Right lobe of liver (tissue), 6 donors: ENCODE measurements around the gene RIMBP2. TPM values are rescaled to one million over a fixed set of nuclear protein-coding genes. Genes with fewer than 3 reads are reported as not detected.

Experiments
- ATAC-seq, 4 donors: fragments of 200-7000 bp; cut with Tn5 transposase; one replicate each; pipeline ENCODE4 v1.9.1; 2020; ENCODE audit warnings: mild to moderate bottlenecking in 4 of 4, moderate library complexity in 4 of 4
- DNase-seq, 3 donors: peaks; one replicate each; pipeline ENCODE4 v3.0.0-alpha.2; 2020
- H3K27ac ChIP-seq, 3 donors: fragments of 200-600 bp; one replicate each; pipeline ENCODE4 v1.8.0; 2022
- H3K27me3 ChIP-seq, 2 donors: fragments of 200-600 bp; one replicate each; pipeline ENCODE4 v1.8.0; 2022
- H3K36me3 ChIP-seq, 4 donors: fragments of 200-600 bp; sonication (generic) in 1 of 4; one replicate each; pipeline versions ENCODE4 v1.5.1 to v1.8.0; 2017 to 2022; ENCODE audit warnings: control low read depth in 1 of 4
- H3K4me1 ChIP-seq, 4 donors: fragments of 200-600 bp; sonication (generic) in 1 of 4; one replicate each; pipeline versions ENCODE4 v1.5.1 to v1.8.0; 2017 to 2022; ENCODE audit warnings: control low read depth in 1 of 4
- H3K4me3 ChIP-seq, 3 donors: fragments of 200-600 bp; one replicate each; pipeline ENCODE4 v1.8.0; 2022
- H3K9me3 ChIP-seq, 4 donors: fragments of 200-600 bp; sonication (generic) in 1 of 4; one replicate each; pipeline versions ENCODE4 v1.5.1 to v1.8.0; 2017 to 2022; ENCODE audit warnings: control low read depth in 1 of 4
- POLR2A ChIP-seq: fragments of 450-650 bp; IDR thresholded peaks from one replicate; pipeline ENCODE4 v1.6.1; 2017; ENCODE audit warnings: antibody characterized with exemption, mild to moderate bottlenecking
- WGBS: methylation state at CpG from one replicate; pipeline ENCODE4 v1.1.6; 2018; ENCODE audit warnings: low coverage, low lambda C conversion rate; ENCODE audit not compliant: insufficient coverage; ENCODE audit errors: missing lambda C conversion rate; 5-methylcytosine and 5-hydroxymethylcytosine counted together
- intact Hi-C, 2 donors: fragments of 100-400 bp; cut with DNase I; formaldehyde crosslinking; loops; one replicate each; pipeline versions ENCODE4 v1.11.2 to v1.14.1; 2022
- total RNA-seq, 6 experiments: library from RNA; depleted of rRNA in 2 of 6; stranded (reverse); fragments of >200 nt in 2 of 6; fragmentation: NEBNext Ultra II Directional in 3 of 6; extraction: Animal tissue kit (Norgen Biotek cat#: 25700) in 3 of 6; gene quantifications; one replicate each; pipeline versions ENCODE4 v1.1.0 to v1.2.4, GENCODE V29; 2016 to 2023
- TF ChIP-seq, protein P1 (sequence below), 4 donors: fragments of 200-600 bp in 3 of 4; fragments of 450-650 bp in 1 of 4; IDR thresholded peaks; one replicate each; pipeline versions ENCODE4 v1.5.1 to v1.8.0; 2016 to 2022; ENCODE audit warnings: antibody characterized with exemption in 4 of 4, mild to moderate bottlenecking in 2 of 4
- donor health status: DM: no; HTN: yes; CAD: no.
- donor health status: DM: no; HTN: no; CAD: no.
- donor health status: DM: no; HTN: no; CAD: no.
- donor health status: DM: no; HTN: yes; CAD: no.
- donor health status: DM: no; HTN: yes; CAD: no.

RIMBP2 gene
- total RNA-seq, 6 experiments from 2014 or later = 0.04 to 0.19 TPM; not detected in 4

DNA sequence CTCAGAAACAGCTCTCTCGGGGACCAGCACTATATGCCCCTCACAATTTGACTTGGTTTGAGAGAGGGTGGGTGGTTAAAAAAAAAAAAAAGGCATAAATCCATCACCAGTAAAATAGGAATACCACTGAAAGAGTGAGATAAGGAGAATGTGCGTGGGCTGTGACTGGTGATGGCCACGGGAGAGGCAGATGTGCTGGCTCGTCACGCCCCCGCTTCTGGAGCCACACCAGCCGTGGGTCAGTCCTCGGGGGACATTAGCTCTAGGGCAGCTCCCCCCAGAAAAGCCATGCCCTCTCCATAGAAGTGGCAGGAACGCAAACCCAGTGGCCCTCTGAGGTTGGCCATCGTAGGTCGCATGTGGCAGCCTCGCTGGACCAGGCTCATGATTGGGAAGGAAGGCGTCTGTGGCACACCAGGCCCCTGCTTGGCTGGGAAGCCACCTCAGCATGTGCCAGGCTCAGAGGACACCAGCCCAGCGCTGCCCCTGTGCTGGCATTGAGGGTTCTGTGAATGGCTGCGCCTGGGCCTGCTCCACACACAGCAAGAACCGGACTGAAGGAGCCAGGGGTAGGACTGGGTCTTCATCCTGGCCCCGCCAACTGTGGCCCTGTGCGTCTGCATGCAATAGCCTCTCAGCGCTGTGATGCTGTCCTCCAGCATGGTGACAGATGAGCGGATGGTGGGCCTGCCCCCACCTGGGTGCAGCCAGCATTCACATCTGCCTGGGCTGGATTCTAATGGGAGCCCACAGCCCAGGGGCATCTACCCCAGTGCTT is 267.9 kb downstream of the RIMBP2 start:
- DNase-seq = peak in 1 of 3 donors; percentile 41
- Histone ChIP-seq H3K27ac (no peak overlapping the region), H3K4me1 (no peaks in the 10 kb centered on the region), H3K4me3 (no peak overlapping the region), H3K27me3 (no peaks in the 10 kb centered on the region), H3K9me3 (no peaks in the 10 kb centered on the region), H3K36me3 (no peaks in the 10 kb centered on the region)
- WGBS = 67% methylated on average over 6 of the region's 20 CpGs
- ATAC-seq = no peak
- intact Hi-C loops = no loop called here
- no peak for TF ChIP-seq POLR2A
- TF ChIP-seq, protein P1, sequence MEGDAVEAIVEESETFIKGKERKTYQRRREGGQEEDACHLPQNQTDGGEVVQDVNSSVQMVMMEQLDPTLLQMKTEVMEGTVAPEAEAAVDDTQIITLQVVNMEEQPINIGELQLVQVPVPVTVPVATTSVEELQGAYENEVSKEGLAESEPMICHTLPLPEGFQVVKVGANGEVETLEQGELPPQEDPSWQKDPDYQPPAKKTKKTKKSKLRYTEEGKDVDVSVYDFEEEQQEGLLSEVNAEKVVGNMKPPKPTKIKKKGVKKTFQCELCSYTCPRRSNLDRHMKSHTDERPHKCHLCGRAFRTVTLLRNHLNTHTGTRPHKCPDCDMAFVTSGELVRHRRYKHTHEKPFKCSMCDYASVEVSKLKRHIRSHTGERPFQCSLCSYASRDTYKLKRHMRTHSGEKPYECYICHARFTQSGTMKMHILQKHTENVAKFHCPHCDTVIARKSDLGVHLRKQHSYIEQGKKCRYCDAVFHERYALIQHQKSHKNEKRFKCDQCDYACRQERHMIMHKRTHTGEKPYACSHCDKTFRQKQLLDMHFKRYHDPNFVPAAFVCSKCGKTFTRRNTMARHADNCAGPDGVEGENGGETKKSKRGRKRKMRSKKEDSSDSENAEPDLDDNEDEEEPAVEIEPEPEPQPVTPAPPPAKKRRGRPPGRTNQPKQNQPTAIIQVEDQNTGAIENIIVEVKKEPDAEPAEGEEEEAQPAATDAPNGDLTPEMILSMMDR (IDR thresholded peaks at IDR 0.05) = no peak

DNA sequence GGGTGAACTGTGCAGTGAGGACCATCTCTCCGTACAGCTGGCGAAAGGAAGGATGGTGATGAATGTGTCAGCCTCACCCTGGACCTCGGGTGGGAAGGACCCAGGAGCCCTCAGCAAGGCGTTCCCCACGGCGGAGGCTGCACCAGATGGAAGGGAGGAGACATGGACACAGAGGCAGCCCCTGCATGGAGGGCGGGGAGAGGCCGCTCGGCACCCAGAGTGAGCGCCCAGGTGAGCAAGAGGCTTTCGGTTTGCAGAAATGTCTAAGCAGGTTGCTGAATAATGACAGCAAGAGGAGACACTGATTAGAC is 268.5 kb downstream of the RIMBP2 start:
- no peak for TF ChIP-seq POLR2A
- TF ChIP-seq, protein P1 (IDR thresholded peaks at IDR 0.05) = no peak
- no peak overlapping the region for H3K27ac ChIP-seq
- H3K9me3 ChIP-seq = no peaks in the 10 kb centered on the region
- intact Hi-C loops = no loop called here
- ATAC-seq (no peak), DNase-seq (peak in 1 of 3 donors; percentile 39)
- WGBS = 81% methylated on average over 5 of the region's 11 CpGs
- no peaks in the 10 kb centered on the region for H3K4me1 ChIP-seq
- H3K4me3 ChIP-seq = no peak overlapping the region
- H3K27me3 ChIP-seq = no peaks in the 10 kb centered on the region
- no peaks in the 10 kb centered on the region for H3K36me3 ChIP-seq

DNA sequence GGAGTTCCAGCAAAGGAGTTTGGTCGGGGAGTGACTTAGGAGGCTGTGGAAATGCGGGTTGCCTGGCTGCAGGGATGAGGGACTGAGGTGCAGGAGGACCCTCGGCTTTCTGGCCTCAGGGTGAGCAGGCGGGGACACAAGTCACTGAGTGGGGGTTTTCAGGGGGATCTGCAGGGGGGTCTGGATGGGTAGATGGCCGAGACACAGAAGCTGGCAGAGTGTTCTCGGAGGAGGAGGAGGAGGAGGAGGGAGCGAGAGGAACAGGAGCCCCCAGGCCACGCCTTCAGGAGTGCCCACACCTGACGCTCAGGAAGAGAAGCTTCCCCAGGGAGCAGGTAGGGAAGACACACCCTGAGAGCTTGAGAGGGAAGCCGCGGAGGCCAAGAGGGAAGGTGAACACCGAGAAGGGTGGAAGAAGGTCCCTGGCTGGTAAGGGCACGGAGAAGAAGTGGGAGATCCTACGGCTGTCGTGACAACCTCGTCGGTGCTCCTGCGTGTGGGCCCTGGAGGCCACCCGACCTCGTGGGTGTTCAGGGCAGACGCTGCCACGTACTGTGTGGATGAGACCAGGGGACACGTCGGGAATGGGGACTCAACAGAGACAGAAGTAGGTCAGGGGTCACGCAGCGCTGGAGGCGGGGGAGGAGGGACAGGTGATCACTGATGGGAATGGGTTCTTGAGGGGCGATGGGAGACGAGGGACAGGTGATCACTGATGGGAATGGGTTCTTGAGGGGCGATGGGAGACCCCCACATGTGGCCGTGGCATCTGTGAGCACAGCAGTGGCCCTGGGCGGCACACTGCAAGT is 269.0 kb downstream of the RIMBP2 start:
- intact Hi-C loops = no loop called here
- ATAC-seq (no peak), DNase-seq (peak in 1 of 3 donors; percentile 41)
- Histone ChIP-seq H3K36me3 (no peaks in the 10 kb centered on the region), H3K4me3 (no peak overlapping the region), H3K27me3 (no peaks in the 10 kb centered on the region), H3K9me3 (no peaks in the 10 kb centered on the region), H3K4me1 (no peaks in the 10 kb centered on the region), H3K27ac (no peak overlapping the region)
- TF ChIP-seq, protein P1 (IDR thresholded peaks at IDR 0.05) = no peak
- TF ChIP-seq POLR2A = no peak
- WGBS = 66% methylated on average over 22 of the region's 32 CpGs

DNA sequence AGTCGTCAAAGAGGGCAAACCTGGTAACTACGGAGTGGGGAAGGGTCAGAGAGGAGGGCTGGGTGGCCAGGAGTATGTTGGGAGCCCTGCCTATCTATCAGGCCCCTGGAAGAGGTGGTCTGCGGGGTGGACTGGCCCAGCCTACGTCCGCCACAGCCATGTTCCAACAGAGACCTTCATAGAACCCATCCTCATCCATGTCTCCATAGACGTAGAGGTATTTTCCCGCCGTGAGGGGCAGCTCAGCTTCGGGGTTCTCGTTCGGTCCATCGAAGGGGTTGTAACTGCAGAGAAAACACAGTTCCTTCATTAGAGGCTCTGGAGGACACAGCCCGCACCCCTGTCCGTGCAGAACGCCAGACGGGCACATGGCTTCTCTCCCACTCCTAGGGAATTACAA is 271.1 kb downstream of the RIMBP2 start:
- intact Hi-C loops = no loop called here
- H3K27ac ChIP-seq = no peak overlapping the region
- peak in 2 of 3 donors; percentile 3 to 9 for DNase-seq
- TF ChIP-seq, protein P1 (IDR thresholded peaks at IDR 0.05) = no peak
- no peak for TF ChIP-seq POLR2A
- no peak overlapping the region for H3K4me3 ChIP-seq
- no peaks in the 10 kb centered on the region for H3K4me1 ChIP-seq
- H3K27me3 ChIP-seq = no peaks in the 10 kb centered on the region
- no peaks in the 10 kb centered on the region for H3K36me3 ChIP-seq
- 80% methylated on average over 13 of the region's 16 CpGs for WGBS
- ATAC-seq = no peak
- H3K9me3 ChIP-seq = no peaks in the 10 kb centered on the region
